ENCODE data around the gene TXNRD2.

DNA sequence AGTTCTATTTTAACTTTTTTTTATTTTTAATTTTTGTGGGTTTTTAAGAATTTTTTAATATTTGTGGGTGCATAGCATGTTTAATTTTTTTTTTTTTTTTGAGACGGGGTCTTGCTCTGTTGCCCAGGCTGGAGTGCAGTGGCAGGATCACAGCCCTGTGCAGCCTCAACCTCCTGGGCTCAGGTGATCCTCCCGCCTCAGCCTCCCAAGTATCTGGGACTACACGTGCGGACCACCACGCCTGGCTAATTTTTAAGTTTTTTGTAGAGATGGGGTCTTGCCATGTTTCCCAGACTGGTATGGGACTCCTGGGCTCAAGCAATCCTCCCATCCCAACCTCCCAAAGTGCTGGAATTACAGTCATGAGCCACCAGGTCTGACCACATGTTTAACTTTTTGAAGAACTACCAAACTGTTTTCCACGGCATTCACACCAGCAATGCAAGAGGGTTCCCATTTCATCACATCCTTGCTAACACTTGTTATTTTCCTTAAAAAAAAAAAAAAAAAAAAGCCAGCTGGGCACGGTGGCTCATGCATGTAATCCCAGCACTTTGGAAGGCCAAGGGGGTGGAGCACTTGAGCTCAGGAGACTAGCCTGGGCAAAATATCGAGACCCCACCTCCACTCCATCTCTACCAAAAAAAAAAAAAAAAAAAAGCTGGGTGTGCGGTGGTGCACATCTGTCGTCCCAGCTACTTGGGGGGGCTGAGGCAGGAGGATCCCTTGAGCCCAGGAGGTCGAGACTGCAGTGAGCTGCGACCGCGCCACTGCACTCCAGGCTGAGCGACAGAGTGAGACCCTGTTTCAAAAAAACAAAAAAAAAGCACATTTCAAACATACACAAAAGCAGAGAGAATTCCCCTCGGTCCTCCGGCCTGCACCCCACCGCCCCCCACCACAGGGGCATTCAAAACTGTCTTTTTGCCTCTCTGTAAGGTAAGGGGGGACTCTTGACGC lies 16.7 kb upstream of the TXNRD2 start:
- TF ChIP-seq POLR2A (IDR thresholded peaks at IDR 0.05) (no peak), EP300 (IDR thresholded peaks at IDR 0.05) (no peak), POLR2AphosphoS5 (IDR thresholded peaks at IDR 0.05) (no peak)
- TF ChIP-seq, protein P1, sequence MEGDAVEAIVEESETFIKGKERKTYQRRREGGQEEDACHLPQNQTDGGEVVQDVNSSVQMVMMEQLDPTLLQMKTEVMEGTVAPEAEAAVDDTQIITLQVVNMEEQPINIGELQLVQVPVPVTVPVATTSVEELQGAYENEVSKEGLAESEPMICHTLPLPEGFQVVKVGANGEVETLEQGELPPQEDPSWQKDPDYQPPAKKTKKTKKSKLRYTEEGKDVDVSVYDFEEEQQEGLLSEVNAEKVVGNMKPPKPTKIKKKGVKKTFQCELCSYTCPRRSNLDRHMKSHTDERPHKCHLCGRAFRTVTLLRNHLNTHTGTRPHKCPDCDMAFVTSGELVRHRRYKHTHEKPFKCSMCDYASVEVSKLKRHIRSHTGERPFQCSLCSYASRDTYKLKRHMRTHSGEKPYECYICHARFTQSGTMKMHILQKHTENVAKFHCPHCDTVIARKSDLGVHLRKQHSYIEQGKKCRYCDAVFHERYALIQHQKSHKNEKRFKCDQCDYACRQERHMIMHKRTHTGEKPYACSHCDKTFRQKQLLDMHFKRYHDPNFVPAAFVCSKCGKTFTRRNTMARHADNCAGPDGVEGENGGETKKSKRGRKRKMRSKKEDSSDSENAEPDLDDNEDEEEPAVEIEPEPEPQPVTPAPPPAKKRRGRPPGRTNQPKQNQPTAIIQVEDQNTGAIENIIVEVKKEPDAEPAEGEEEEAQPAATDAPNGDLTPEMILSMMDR (IDR thresholded peaks at IDR 0.05), result no peak
